GM23338 (cell line): ENCODE data around the gene RSPH1. TPM values are rescaled to one million over a fixed set of nuclear protein-coding genes. Genes with fewer than 3 reads are reported as not detected.

ENCODE experiments used
- ATAC-seq: fragments of 200-7000 bp; cut with Tn5 transposase; 3 replicates; pipeline ENCODE4 v1.9.1; 2020
- DNase-seq: peaks from one replicate; pipeline ENCODE4 v3.0.0-alpha.2; 2015; ENCODE audit warnings: low spot score
- H2AFZ ChIP-seq: fragments of 200-600 bp; sonication (generic); 2 replicates; pipeline ENCODE4 v1.8.0; 2016; ENCODE audit warnings: antibody characterized with exemption, mild to moderate bottlenecking, moderate library complexity
- H3F3A ChIP-seq: fragments of 200-600 bp; sonication (generic); replicated peaks from 2 replicates; pipeline ENCODE4 v1.8.0; 2017; ENCODE audit warnings: antibody characterized with exemption, mixed run types, low read depth
- H3K27ac ChIP-seq: fragments of 200-600 bp; sonication (generic); 2 replicates; pipeline ENCODE4 v1.6.1; 2016; ENCODE audit warnings: low read depth
- H3K27me3 ChIP-seq: fragments of 200-600 bp; sonication (generic); 2 replicates; pipeline ENCODE4 v1.8.0; 2016; ENCODE audit warnings: mild to moderate bottlenecking, mixed run types, moderate library complexity; ENCODE audit not compliant: insufficient read depth
- H3K36me3 ChIP-seq: fragments of 200-600 bp; sonication (generic); 2 replicates; pipeline ENCODE4 v1.8.0; 2016; ENCODE audit warnings: mild to moderate bottlenecking; ENCODE audit not compliant: insufficient read depth
- H3K4me1 ChIP-seq: fragments of 200-600 bp; sonication (generic); 2 replicates; pipeline ENCODE4 v1.8.0; 2016; ENCODE audit warnings: mild to moderate bottlenecking, moderate library complexity; ENCODE audit not compliant: insufficient read depth
- H3K4me2 ChIP-seq: fragments of 200-600 bp; sonication (generic); 2 replicates; pipeline ENCODE4 v1.7.1; 2017; ENCODE audit warnings: mixed run types
- H3K4me3 ChIP-seq: fragments of 200-600 bp; sonication (generic); 2 replicates; pipeline ENCODE4 v1.6.1; 2016; ENCODE audit warnings: mixed run types
- H3K79me2 ChIP-seq: fragments of 200-600 bp; sonication (generic); replicated peaks from 2 replicates; pipeline ENCODE4 v1.8.0; 2017; ENCODE audit warnings: mild to moderate bottlenecking; ENCODE audit not compliant: insufficient read depth
- H3K9me2 ChIP-seq: fragments of 200-600 bp; sonication (generic); 2 replicates; pipeline ENCODE4 v1.8.0; 2017; ENCODE audit not compliant: insufficient read depth
- H4K20me1 ChIP-seq: fragments of 200-600 bp; sonication (generic); replicated peaks from 2 replicates; pipeline ENCODE4 v1.8.0; 2017; ENCODE audit warnings: mild to moderate bottlenecking; ENCODE audit not compliant: insufficient read depth
- H3K27ac Mint-ChIP-seq: 2 replicates; pipeline ENCODE4 v1.8.0; 2020; ENCODE audit warnings: inconsistent platforms, mild to moderate bottlenecking, moderate library complexity, mixed read lengths
- H3K27me3 Mint-ChIP-seq: 3 replicates; pipeline ENCODE4 v1.8.0; 2022; ENCODE audit warnings: low read depth, mild to moderate bottlenecking, moderate library complexity, mixed read lengths, inconsistent platforms; ENCODE audit not compliant: insufficient read depth, poor library complexity
- H3K36me3 Mint-ChIP-seq: 3 replicates; pipeline ENCODE4 v1.8.0; 2021; ENCODE audit warnings: low read depth, mild to moderate bottlenecking, inconsistent platforms, moderate library complexity, mixed read lengths
- H3K4me1 Mint-ChIP-seq: 3 replicates; pipeline ENCODE4 v1.8.0; 2020; ENCODE audit warnings: mild to moderate bottlenecking, inconsistent platforms, mixed read lengths
- H3K4me3 Mint-ChIP-seq: 3 replicates; pipeline ENCODE4 v1.8.0; 2021; ENCODE audit warnings: moderate library complexity, mild to moderate bottlenecking, inconsistent platforms, mixed read lengths
- H3K9me3 Mint-ChIP-seq: 3 replicates; pipeline ENCODE4 v1.8.0; 2020; ENCODE audit warnings: moderate library complexity, mild to moderate bottlenecking, inconsistent platforms, mixed read lengths
- CREB1 ChIP-seq: fragments of 250-450 bp; sonication (Bioruptor Pico); IDR thresholded peaks from 2 replicates; pipeline ENCODE4 v1.5.0; 2020; ENCODE audit warnings: low read depth, mild to moderate bottlenecking, moderate library complexity
- CTCF ChIP-seq, 2 experiments: fragments of 200-600 bp in 1 of 2; sonication (generic) in 1 of 2; conservative IDR thresholded peaks; 2 replicates each; pipeline versions ENCODE4 v1.5.1 to v1.6.1; 2016 to 2017; ENCODE audit warnings: antibody characterized with exemption in 2 of 2, low read depth in 2 of 2, mild to moderate bottlenecking in 2 of 2, moderate library complexity in 1 of 2
- ETS1 ChIP-seq: IDR thresholded peaks from 2 replicates; pipeline ENCODE4 v1.6.1; 2016; ENCODE audit warnings: antibody characterized with exemption
- EZH2phosphoT487 ChIP-seq: fragments of 200-600 bp; sonication (generic); IDR thresholded peaks from one replicate; pipeline ENCODE4 v1.8.1; 2018; ENCODE audit warnings: antibody characterized with exemption; ENCODE audit not compliant: unreplicated experiment
- NANOG ChIP-seq: IDR thresholded peaks from 2 replicates; pipeline ENCODE4 v1.6.1; 2016; ENCODE audit warnings: antibody characterized with exemption, borderline replicate concordance
- REST ChIP-seq: IDR thresholded peaks from one replicate; pipeline ENCODE4 v1.6.1; 2018; ENCODE audit warnings: antibody characterized with exemption; ENCODE audit not compliant: unreplicated experiment
- STAT1 ChIP-seq: IDR thresholded peaks from one replicate; pipeline ENCODE4 v1.6.1; 2016; ENCODE audit warnings: antibody characterized with exemption; ENCODE audit not compliant: unreplicated experiment
- ZNF114 ChIP-seq: fragments of 250-450 bp; sonication (Bioruptor Pico); IDR thresholded peaks from 2 replicates; pipeline ENCODE4 v1.5.0; 2020; ENCODE audit warnings: mild to moderate bottlenecking, moderate library complexity
- ZNF331 ChIP-seq: fragments of 250-450 bp; sonication (Bioruptor Pico); IDR thresholded peaks from 2 replicates; pipeline ENCODE4 v1.5.0; 2020; ENCODE audit warnings: low read depth, mild to moderate bottlenecking, moderate library complexity
- polyA plus RNA-seq: library from polyadenylated mRNA; unstranded; fragments of >200 nt; fragmentation: Nextera tagmentation; extraction: Ambion mirVana; gene quantifications from 2 replicates; pipeline ENCODE4 v1.2.1, GENCODE V29; 2016
- total RNA-seq: library from RNA; depleted of rRNA; stranded (reverse); fragments of >200 nt; shearing (Covaris generic); gene quantifications from 2 replicates; pipeline ENCODE4 v1.2.3, GENCODE V29; 2014

Gene RSPH1
- total and polyA plus RNA-seq, 2 experiments from 2014 or later, result 0.23 TPM; not detected in 1

- Mint-ChIP-seq H3K4me1 (peaks cover 46% of the 10 kb centered on the region), H3K27ac (no peak overlapping the region)
Measured at GRCh38 chr21:42466700-42467099, 29.3 kb downstream of the RSPH1 start.

More at GRCh38 chr21:42466700-42467099, 29.3 kb downstream of the RSPH1 start:
- Mint-ChIP-seq H3K27me3 (peaks cover 9% of the 10 kb centered on the region), H3K36me3 (no peaks in the 10 kb centered on the region), H3K9me3 (no peaks in the 10 kb centered on the region; the same call in 2 of the 3 replicates), H3K4me3 (no peak overlapping the region)
- Histone ChIP-seq H3F3A (no peaks in the 10 kb centered on the region), H3K27me3 (no peaks in the 10 kb centered on the region), H3K36me3 (no peaks in the 10 kb centered on the region), H3K4me2 (no peak overlapping the region), H3K27ac (no peak overlapping the region), H2AFZ (no peak overlapping the region), H4K20me1 (no peaks in the 10 kb centered on the region), H3K9me2 (peaks cover 1% of the 10 kb centered on the region; the same call in 1 of the 2 replicates), H3K4me1 (peaks cover 17% of the 10 kb centered on the region), H3K4me3 (no peak overlapping the region), H3K79me2 (no peaks in the 10 kb centered on the region)
- no peak for ATAC-seq
- no peak for DNase-seq
- TF ChIP-seq ZNF114 (no peak), EZH2phosphoT487 (no peak), CREB1 (CRISPR knock-in tag) (no peak), STAT1 (no peak), REST (no peak), ZNF331 (CRISPR knock-in tag) (no peak), ETS1 (no peak), CTCF (conservative IDR thresholded peaks at IDR 0.05; ENCODE audit: low read depth in 2 of 2) (no peak), NANOG (no peak)
